Measurements from ENCODE around the gene DNM1L.

Gene DNM1L

GRCh38 chr12:32789916-32790315, 110.8 kb downstream of the DNM1L start:
- no peak for DNase-seq
- in situ Hi-C loops (cut with MboI; ENCODE audit: low pct_unique_long_range_greater_than_20kb, low sequenced_read_pairs) = no loop called here

- DNase-seq = no peak
- in situ Hi-C loops (cut with MboI; ENCODE audit: low pct_unique_long_range_greater_than_20kb, low sequenced_read_pairs) = no loop called here
Measured at GRCh38 chr12:32794281-32794680, 115.2 kb downstream of the DNM1L start.
